ENCODE results near the gene ZNG1E.
"Not testable (repeated sequence)": the region's sequence is repeated elsewhere in the genome, so short reads cannot be mapped to it uniquely, and the experiment has no call there.

ZNG1E gene

DNA sequence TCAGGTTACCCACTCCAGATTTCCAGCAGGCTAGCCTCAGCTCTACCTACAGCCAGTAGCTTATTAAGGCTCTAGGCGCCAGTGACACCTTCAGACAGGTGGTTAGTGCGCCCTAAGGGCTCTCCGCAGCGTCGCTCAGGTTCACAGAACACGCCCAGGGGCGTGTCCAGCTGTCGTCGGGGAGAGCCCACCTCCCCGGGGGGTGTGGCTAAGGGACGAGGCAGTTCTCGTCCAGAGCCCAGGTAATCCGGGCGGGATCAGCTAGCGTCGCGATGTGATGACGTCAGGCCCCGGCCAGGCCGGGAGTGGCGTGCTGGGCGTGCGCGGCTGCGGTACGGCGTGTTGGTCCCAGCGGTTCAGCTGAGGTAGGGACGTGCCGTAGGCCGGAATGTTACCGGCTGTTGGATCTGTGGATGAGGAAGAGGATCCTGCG lies at the start of gene ZNG1E:
Gene ZNG1E, plus strand, starts transcription at position 340 of the 433 bp plus-strand sequence. Its CDS starts 49 bp downstream, at position 389.
- not testable (repeated sequence) for DNase-seq

DNA sequence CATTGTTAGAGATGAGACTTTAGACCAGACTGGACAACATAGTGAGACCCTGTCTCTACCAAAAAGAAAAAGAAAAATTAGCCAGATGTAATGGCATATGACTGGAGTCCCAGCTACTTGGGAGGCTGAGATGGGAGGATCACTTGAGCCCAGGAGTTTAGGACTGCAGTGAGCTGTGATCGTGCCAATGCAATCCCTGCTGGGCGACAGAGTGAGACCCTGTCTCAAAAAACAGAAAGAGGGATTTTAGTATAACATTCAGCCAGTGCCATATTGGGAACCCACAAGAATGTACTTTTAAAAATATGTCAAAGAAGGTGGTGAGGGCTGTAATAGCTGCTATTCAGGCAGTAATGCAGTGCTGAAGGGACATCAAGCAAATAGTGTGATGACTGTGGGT lies 2.1 kb upstream of the ZNG1E start:
- not testable (repeated sequence) for DNase-seq

DNA sequence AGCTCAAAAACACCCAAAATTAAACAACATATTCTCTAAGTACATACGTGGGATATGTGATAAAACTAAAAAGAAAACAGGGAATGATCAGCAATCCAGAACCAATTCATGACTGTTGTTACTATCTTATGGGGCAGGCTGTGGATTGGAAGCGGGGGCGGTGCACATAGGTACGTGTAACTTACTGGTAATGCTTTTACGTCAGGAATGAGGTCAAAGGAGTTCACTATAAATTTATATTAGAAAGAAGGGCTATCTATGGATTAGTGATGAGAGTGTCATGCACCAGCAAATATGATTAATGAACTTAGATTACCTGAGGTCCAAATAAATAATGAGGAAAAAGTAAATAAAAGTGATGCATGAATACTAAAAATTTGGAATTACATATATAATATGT lies 710 bp upstream of the ZNG1E start:
- DNase-seq: not testable (repeated sequence)

DNA sequence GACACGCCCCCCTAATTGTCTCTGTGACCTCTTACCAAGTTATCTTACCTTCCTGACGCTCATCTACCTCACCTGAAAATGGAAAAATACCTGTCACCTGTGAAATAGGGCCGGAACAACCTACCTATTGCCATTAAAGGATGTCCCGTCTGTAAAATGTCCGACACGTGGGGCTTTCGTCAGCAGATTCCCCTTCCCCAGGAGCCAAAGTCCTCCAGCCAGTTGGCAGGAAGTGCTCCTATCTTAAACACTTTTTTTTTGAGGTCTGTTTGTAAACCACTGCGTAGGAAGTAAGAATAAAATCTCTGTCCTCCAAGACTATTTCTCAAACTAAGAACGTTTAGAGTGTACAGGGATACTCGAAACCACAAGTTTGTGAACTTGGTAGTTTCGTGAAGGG lies 661 bp downstream of the ZNG1E start:
- DNase-seq: not testable (repeated sequence)

DNA sequence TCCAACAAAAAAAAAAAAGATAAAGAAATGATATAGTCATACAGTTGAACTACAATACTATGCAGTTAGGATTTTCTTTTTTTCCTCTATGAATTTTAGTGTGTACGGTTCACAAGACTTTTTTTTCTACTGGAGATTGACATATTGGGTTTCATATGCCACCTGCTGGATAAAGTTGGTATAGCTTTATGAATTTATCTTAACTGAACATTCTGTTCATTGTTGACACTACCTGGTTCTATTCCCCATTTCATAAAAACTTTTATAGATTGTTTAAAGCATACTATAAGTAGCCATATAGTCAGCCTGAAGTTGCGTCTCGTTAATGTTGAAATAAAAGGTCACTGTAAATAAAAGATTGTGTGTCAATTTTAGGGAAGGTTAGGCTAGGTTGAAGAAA lies 2.8 kb downstream of the ZNG1E start:
- DNase-seq: not testable (repeated sequence)

DNA sequence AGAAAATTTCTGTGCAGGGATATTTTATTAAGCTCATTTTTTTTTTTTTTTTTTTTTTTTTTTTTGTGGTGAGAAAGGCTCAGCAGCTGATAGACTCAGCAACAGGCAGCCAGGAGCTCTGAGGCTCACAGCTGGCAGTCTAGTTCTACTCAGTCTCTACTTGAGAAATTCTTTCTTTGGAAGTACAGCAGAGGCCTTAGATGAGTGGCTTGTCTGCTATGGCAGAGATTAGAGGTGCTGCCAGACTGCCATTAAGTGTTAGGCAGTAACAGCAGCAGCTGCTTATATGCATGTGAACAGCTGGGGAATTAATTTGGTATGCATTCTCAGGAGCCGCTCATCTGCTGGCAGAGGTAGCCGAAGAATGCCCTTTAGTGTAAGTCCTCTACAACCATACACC lies 27.8 kb downstream of the ZNG1E start:
- DNase-seq: not testable (repeated sequence)

DNA sequence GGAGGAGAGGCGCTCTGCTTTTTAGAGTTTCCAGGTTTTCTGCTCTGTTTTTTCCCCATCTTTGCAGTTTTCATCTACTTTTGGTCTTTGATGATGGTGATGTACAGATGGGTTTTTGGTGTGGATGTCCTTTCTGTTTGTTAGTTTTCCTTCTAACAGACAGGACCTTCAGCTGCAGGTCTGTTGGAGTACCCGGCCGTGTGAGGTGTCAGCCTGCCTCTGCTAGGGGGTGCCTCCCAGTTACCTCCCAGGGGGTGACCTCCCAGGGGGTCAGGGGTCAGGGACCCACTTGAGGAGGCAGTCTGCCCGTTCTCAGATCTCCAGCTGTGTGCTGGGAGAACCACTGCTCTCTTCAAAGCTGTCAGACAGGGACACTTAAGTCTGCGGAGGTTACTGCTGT lies 38.7 kb downstream of the ZNG1E start:
- not testable (repeated sequence) for DNase-seq

DNA sequence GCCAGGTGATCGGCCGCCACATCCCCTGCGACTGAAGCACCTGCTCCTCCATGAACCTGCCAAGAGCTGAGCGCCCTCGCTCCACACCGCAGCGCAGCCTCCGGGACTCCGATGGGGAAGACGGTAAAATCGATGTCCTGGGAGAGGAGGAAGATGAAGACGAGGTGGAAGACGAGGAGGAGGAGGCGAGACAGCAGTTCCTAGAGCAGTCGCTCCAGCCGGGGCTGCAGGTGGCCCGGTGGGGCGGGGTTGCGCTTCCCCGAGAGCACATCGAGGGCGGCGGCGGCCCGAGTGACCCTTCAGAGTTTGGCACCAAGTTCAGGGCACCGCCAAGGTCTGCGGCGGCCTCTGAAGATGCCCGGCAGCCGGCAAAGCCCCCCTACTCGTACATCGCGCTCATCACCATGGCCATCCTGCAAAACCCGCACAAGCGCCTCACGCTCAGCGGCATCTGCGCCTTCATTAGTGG lies 61.4 kb downstream of the ZNG1E start, which contains the start of gene FOXD4L4:
Gene FOXD4L4, plus strand, starts transcription at position 51 of the 469 bp plus-strand sequence. Its CDS starts 0 bp downstream, at position 51.
- DNase-seq: not testable (repeated sequence)

DNA sequence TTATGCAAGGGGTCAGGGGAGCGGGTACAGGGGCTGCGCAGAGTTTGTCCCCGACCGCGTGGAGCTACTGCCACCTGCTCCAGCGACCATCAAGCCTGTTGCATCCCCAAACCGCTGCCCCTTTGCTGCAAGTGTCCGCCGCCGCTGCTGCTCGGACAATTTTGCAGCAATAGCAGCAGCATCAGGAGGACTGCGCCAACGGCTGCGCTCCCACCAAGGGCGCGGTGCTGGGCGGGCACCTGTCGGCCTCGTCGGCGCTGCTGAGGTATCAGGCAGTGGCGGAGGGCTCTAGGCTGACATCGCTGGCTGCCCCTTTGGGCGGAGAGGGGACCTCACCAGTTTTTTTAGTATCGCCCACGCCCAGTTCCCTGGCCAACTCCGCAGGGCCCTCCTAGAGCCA lies 62.4 kb downstream of the ZNG1E start:
- DNase-seq: not testable (repeated sequence)

Measured in NCI-H1417 (cell line).